Mesothelial cell of epicardium (in vitro differentiated cells): ENCODE measurements around the gene EXOSC10. TPM values are rescaled to one million over a fixed set of nuclear protein-coding genes. Genes with fewer than 3 reads are reported as not detected.
"Not testable (repeated sequence)": the region's sequence is repeated elsewhere in the genome, so short reads cannot be mapped to it uniquely, and the experiment has no call there.

Source experiments
- DNase-seq, 2 experiments: peaks; one replicate each; pipeline ENCODE4 v3.0.0; 2021; ENCODE audit warnings: low spot score in 2 of 2; ENCODE audit not compliant: unreplicated experiment in 2 of 2
- H3K27ac Mint-ChIP-seq: 2 replicates; pipeline ENCODE4 v1.8.0; 2021; ENCODE audit warnings: mixed read lengths
- H3K27me3 Mint-ChIP-seq: 2 replicates; pipeline ENCODE4 v1.8.0; 2021; ENCODE audit warnings: low read depth, mixed read lengths
- H3K36me3 Mint-ChIP-seq: 2 replicates; pipeline ENCODE4 v1.8.0; 2021; ENCODE audit warnings: mixed read lengths
- H3K4me1 Mint-ChIP-seq: 2 replicates; pipeline ENCODE4 v1.8.0; 2021; ENCODE audit warnings: mixed read lengths
- H3K4me3 Mint-ChIP-seq: 2 replicates; pipeline ENCODE4 v1.8.0; 2021; ENCODE audit warnings: mild to moderate bottlenecking, moderate library complexity, mixed read lengths
- H3K9me3 Mint-ChIP-seq: 2 replicates; pipeline ENCODE4 v1.8.0; 2021; ENCODE audit warnings: mixed read lengths
- CTCF ChIP-seq: fragments of 200-600 bp; sonication (generic); IDR thresholded peaks from one replicate; pipeline ENCODE4 v1.5.0; 2021; ENCODE audit warnings: antibody characterized with exemption; ENCODE audit not compliant: unreplicated experiment
- total RNA-seq: library from RNA; stranded (reverse); gene quantifications from 3 replicates; pipeline ENCODE4 v1.2.1, GENCODE V29; 2021

The EXOSC10 gene
- total RNA-seq, 1 donor from 2014 or later = 76.9 TPM

- peaks cover 8% of the 10 kb centered on the region for H3K4me1 Mint-ChIP-seq
- H3K27me3 Mint-ChIP-seq = no peaks in the 10 kb centered on the region
- peak overlapping the region; percentile 91 for H3K27ac Mint-ChIP-seq
- peaks cover 5% of the 10 kb centered on the region for H3K36me3 Mint-ChIP-seq
- no peak for TF ChIP-seq CTCF
- peak overlapping the region; percentile 95 for H3K4me3 Mint-ChIP-seq
- DNase-seq = no peak
- H3K9me3 Mint-ChIP-seq = no peaks in the 10 kb centered on the region
Observed at GRCh38 chr1:11098931-11099309, 749 bp downstream of the EXOSC10 start.

- peaks cover 39% of the 10 kb centered on the region for H3K36me3 Mint-ChIP-seq
- not testable (repeated sequence) for H3K27me3 Mint-ChIP-seq, H3K4me3 Mint-ChIP-seq
Observed at GRCh38 chr1:11083784-11084183, 15.9 kb downstream of the EXOSC10 start.

GRCh38 chr1:11080931-11081330, 18.7 kb downstream of the EXOSC10 start:
- H3K36me3 Mint-ChIP-seq = peaks cover 37% of the 10 kb centered on the region
- peaks cover 10% of the 10 kb centered on the region for H3K4me1 Mint-ChIP-seq
- TF ChIP-seq CTCF = no peak
- H3K27ac Mint-ChIP-seq = no peak overlapping the region
- H3K27me3 Mint-ChIP-seq = no peaks in the 10 kb centered on the region
- no peak overlapping the region for H3K4me3 Mint-ChIP-seq
- no peaks in the 10 kb centered on the region for H3K9me3 Mint-ChIP-seq
- DNase-seq = no peak

More at GRCh38 chr1:11083784-11084183, 15.9 kb downstream of the EXOSC10 start:
- not testable (repeated sequence) for DNase-seq, H3K9me3 Mint-ChIP-seq, H3K4me1 Mint-ChIP-seq, H3K27ac Mint-ChIP-seq

GRCh38 chr1:11078631-11079030, 21.0 kb downstream of the EXOSC10 start:
- DNase-seq = no peak
- H3K36me3 Mint-ChIP-seq = peaks cover 33% of the 10 kb centered on the region
- peaks cover 10% of the 10 kb centered on the region for H3K4me1 Mint-ChIP-seq
- no peaks in the 10 kb centered on the region for H3K9me3 Mint-ChIP-seq
- no peaks in the 10 kb centered on the region for H3K27me3 Mint-ChIP-seq
- H3K27ac Mint-ChIP-seq = peak overlapping the region; percentile 43
- TF ChIP-seq CTCF = no peak
- H3K4me3 Mint-ChIP-seq = no peak overlapping the region

GRCh38 chr1:11073398-11073797, 26.3 kb downstream of the EXOSC10 start:
- peaks cover 50% of the 10 kb centered on the region for H3K36me3 Mint-ChIP-seq
- not testable (repeated sequence) for DNase-seq

GRCh38 chr1:11072216-11072917, 27.3 kb downstream of the EXOSC10 start:
- no peak overlapping the region for H3K4me3 Mint-ChIP-seq
- no peak overlapping the region for H3K27ac Mint-ChIP-seq
- H3K36me3 Mint-ChIP-seq = peaks cover 52% of the 10 kb centered on the region

More at GRCh38 chr1:11073398-11073797, 26.3 kb downstream of the EXOSC10 start:
- not testable (repeated sequence) for H3K27me3 Mint-ChIP-seq, H3K9me3 Mint-ChIP-seq, H3K4me3 Mint-ChIP-seq, H3K4me1 Mint-ChIP-seq, H3K27ac Mint-ChIP-seq

More at GRCh38 chr1:11072216-11072917, 27.3 kb downstream of the EXOSC10 start:
- no peaks in the 10 kb centered on the region for H3K4me1 Mint-ChIP-seq
- no peak for TF ChIP-seq CTCF
- DNase-seq = no peak
- H3K9me3 Mint-ChIP-seq = no peaks in the 10 kb centered on the region
- H3K27me3 Mint-ChIP-seq = no peaks in the 10 kb centered on the region
